Measurements from ENCODE around the gene MBNL1.

- TF ChIP-seq, protein P1, sequence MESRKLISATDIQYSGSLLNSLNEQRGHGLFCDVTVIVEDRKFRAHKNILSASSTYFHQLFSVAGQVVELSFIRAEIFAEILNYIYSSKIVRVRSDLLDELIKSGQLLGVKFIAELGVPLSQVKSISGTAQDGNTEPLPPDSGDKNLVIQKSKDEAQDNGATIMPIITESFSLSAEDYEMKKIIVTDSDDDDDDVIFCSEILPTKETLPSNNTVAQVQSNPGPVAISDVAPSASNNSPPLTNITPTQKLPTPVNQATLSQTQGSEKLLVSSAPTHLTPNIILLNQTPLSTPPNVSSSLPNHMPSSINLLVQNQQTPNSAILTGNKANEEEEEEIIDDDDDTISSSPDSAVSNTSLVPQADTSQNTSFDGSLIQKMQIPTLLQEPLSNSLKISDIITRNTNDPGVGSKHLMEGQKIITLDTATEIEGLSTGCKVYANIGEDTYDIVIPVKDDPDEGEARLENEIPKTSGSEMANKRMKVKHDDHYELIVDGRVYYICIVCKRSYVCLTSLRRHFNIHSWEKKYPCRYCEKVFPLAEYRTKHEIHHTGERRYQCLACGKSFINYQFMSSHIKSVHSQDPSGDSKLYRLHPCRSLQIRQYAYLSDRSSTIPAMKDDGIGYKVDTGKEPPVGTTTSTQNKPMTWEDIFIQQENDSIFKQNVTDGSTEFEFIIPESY (IDR thresholded peaks at IDR 0.05) = no peak
- TF ChIP-seq, protein P2, sequence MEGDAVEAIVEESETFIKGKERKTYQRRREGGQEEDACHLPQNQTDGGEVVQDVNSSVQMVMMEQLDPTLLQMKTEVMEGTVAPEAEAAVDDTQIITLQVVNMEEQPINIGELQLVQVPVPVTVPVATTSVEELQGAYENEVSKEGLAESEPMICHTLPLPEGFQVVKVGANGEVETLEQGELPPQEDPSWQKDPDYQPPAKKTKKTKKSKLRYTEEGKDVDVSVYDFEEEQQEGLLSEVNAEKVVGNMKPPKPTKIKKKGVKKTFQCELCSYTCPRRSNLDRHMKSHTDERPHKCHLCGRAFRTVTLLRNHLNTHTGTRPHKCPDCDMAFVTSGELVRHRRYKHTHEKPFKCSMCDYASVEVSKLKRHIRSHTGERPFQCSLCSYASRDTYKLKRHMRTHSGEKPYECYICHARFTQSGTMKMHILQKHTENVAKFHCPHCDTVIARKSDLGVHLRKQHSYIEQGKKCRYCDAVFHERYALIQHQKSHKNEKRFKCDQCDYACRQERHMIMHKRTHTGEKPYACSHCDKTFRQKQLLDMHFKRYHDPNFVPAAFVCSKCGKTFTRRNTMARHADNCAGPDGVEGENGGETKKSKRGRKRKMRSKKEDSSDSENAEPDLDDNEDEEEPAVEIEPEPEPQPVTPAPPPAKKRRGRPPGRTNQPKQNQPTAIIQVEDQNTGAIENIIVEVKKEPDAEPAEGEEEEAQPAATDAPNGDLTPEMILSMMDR (IDR thresholded peaks at IDR 0.05; ENCODE audit: low read depth, low read length, missing input control) = no peak
- TF ChIP-seq GABPA (IDR thresholded peaks at IDR 0.05 in 1 of 2, conservative IDR thresholded peaks at IDR 0.05 in 1 of 2) = no peak
- no peak for TF ChIP-seq RAD21 (IDR thresholded peaks at IDR 0.05)
- no peak for TF ChIP-seq EGR1 (IDR thresholded peaks at IDR 0.05; ENCODE audit: low read depth in 2 of 2)
- TF ChIP-seq, protein P3, sequence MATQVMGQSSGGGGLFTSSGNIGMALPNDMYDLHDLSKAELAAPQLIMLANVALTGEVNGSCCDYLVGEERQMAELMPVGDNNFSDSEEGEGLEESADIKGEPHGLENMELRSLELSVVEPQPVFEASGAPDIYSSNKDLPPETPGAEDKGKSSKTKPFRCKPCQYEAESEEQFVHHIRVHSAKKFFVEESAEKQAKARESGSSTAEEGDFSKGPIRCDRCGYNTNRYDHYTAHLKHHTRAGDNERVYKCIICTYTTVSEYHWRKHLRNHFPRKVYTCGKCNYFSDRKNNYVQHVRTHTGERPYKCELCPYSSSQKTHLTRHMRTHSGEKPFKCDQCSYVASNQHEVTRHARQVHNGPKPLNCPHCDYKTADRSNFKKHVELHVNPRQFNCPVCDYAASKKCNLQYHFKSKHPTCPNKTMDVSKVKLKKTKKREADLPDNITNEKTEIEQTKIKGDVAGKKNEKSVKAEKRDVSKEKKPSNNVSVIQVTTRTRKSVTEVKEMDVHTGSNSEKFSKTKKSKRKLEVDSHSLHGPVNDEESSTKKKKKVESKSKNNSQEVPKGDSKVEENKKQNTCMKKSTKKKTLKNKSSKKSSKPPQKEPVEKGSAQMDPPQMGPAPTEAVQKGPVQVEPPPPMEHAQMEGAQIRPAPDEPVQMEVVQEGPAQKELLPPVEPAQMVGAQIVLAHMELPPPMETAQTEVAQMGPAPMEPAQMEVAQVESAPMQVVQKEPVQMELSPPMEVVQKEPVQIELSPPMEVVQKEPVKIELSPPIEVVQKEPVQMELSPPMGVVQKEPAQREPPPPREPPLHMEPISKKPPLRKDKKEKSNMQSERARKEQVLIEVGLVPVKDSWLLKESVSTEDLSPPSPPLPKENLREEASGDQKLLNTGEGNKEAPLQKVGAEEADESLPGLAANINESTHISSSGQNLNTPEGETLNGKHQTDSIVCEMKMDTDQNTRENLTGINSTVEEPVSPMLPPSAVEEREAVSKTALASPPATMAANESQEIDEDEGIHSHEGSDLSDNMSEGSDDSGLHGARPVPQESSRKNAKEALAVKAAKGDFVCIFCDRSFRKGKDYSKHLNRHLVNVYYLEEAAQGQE (IDR thresholded peaks at IDR 0.05) = no peak
- TF ChIP-seq RXRA (IDR thresholded peaks at IDR 0.05) = no peak
- no peak for TF ChIP-seq TAF1 (conservative IDR thresholded peaks at IDR 0.05)
- TF ChIP-seq SP1 (IDR thresholded peaks at IDR 0.05) = no peak
- no peak for TF ChIP-seq JUND (IDR thresholded peaks at IDR 0.05)
Observed at GRCh38 chr3:152323834-152324233, 55.1 kb downstream of the MBNL1 start.

Data from liver (tissue), 3 donors.